NAMALWA (cell line): Measurements from ENCODE around the gene PF4V1.

Experiments
- DNase-seq: peaks from one replicate; pipeline ENCODE4 v3.0.0-alpha.2; 2015; ENCODE audit warnings: low spot score

Gene PF4V1

DNA sequence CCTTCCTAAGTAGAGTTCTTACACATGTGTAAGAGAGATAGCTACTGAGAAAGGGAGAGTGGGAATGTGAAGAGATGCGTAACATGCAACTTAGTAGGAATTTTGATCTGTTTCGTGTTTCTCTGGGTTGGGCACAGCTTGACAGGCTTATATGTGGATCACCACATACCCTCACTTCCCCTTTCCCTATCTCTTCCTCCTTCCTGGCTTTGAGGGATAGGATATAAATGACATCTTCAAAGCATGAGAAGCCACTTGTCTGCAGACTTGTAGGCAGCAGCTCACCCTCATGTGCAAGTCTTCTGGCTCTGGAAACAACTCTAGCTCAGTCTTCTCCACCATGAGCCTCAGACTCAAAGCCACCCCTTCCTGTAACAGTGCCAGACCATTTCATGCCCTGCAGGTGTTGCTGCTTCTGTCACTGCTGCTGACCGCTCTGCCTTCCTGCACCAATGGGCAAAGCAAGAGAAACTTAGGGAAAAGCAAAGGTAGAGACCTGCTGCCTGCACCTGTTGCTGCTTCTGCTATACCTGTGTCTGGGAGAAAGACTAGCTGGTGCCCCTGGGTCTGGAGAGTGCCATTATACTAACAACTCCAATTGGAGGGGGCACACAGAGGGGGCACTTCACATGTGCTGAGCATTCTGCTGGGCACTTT is 5.4 kb upstream of the PF4V1 start:
- DNase-seq, result no peak

DNA sequence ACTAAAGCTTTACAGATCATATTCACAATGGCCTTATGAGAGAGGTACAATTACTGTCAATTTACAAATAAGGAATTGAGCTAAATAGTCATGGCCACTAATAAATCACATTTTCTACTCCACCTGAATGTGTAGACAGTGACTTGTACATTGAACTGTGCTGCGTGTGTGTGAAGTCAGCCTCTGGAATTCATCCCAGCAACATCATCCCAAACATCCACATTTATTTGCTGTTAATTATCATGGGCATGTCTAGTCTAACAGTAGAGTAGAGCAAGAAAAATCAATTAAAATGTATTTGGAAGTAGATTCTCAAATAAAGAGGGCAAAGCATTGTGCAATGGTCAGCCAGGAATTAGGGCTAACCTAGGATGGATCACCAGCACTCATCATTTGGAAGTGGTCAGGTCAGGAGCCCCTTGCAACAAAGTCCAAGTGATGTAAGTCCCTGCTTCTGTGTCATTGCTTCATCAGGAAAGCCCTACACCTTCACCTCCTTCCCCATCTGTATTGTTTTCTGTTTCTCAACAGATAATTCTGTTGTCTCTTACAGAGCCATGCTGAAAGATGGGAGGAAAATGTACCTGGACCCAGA is 4.8 kb upstream of the PF4V1 start:
- no peak for DNase-seq

DNA sequence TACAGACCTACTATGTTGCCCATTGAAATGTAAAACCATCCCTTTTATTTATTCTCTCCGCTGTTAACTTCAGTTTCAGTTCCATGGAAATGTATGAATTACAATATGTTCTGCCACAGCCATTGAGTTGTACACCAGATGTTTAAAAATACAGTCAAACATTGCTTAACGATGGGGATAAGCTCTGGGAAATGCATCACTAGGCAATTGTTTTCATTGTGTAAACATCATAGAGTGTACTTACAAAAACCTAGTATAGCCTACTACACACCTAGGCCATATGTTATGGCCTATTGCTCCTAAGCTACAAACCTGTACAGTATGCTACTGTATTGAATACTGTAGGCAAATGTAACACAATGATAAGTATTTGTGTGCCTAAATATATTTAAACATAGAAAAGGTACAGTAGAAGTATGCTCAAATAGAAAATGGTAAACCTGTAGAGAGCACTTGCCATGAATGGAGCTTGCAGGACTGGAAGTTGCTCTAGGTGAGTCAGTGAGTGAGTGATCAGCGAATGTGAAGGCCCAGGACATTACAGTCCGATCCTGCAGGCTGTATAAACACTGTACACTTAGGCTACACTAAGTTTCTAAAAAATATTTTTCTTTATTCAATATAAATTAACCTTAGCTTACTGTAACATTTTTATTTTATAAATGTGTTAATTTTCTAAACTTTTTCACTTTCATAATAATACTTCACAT is 2.7 kb upstream of the PF4V1 start:
- DNase-seq, result no peak

DNA sequence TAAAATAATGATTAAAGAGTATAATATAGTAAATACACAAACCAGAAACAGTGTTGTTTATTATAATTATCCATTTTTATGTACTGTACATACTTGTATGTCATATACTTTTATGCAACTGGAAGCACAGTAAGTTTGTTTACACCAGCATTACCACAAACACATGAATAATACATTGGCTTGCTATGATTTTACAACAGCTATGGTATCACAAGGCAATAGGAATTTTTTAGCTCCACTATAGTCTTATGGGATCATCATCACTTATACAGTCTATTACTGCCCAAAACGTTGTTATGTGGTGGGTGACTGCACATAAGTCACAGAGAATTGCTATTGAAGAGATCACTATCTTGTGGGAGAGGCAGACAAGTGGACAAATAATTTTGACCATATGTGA is 1.8 kb upstream of the PF4V1 start:
- DNase-seq, result no peak

DNA sequence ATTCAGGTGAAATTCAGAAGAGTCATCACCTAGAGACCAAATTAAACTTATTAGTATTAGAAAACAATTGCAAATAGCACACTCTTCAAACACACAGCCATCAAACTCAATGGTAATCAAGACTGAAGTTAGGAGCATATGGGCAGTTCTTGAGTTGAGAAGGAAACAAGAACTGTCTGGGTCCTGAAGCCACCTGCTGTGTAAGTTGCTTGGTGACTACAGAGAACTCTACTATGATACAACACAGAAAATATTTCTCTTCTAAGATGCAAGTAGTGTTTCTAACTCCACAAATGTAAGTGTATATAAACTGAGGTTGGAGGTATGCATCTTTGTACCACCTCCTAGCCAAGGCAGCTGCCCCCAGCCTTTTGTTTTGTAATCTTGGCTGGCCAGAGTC is 325 bp upstream of the PF4V1 start:
- DNase-seq, result no peak

DNA sequence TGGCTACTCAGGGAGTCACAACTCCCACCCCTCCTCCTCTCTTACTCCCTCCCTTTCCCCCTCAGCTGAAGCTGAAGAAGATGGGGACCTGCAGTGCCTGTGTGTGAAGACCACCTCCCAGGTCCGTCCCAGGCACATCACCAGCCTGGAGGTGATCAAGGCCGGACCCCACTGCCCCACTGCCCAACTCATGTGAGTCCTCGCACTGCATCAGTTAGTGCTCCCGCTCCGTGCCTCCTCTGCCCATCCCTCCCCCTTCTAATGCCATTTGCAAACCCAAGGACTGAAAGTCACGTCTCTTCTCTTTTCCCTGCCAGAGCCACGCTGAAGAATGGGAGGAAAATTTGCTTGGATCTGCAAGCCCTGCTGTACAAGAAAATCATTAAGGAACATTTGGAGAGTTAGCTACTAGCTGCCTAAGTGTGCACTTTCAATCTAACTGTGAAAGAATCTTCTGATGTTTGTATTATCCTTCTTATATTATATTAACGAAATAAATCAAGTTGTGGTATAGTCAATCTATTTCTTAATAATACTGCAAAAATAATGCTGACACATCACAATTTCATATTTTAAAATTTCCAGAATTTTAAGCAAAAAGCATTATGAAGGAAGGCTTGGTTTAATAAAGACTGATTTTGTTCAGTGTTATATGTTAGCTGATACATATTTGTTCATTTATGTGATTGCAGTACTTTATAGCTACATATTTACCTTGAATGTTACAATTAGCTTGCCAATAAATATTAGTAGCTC is 800 bp downstream of the PF4V1 start:
- DNase-seq, result no peak

DNA sequence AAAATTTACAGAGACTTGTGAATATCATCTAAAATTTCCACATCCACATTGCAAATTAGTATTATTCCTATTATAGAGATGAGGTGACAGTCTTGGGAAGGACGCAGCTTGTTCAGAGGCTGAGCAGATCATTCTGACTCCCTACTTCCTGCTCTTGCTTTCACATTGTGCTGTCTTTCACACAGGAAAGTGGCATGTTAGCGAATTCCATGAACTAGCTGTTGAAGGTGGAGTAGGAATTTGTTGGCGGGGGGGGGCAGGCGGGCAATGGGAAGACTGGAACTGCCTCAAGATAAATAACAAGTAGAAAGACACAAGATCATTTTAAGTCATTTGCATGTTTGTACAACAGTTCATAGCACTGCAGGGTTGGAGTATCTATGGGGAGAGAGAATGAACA is 2.3 kb downstream of the PF4V1 start:
- no peak for DNase-seq

DNA sequence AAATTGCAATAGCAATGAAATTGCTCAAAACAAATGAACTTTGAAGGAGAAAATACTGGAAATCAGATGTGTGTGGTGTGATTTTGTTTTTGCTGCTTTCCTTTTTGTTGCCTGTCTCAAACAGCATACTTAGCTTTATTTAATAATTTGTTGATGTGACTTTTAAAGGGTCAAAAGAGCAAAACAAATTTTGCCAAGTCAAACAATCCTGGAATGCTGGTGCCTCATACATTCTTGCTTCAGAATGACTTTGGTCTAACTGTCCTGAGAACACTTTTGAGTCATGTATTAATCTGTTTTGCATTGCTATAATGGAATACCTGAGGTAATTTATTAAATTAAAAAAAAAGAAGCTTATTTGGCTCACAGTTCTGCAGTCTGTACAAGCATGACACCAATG is 3.4 kb downstream of the PF4V1 start:
- DNase-seq, result no peak

DNA sequence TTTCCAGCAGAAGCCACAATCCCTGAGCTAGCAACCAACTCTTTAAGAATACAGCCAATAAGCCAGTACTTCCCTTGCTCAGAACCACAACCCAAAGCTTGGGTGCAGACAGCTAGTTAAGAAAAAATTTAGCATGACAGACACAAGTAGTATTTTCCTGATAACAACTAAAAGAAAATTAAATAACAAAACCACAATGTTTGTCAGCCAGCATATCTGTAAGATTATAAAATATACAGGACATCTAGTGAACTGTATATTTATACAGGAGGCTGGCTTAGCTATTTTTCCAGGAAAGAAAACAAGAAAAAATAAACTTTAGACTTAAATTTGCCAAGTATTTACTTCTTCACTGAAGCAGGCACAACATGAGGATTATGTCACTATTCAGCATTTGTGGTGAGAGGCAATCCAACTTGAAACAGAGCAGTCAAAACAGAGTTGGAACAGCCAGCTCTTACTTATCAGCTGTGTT is 6.6 kb downstream of the PF4V1 start:
- DNase-seq, result no peak

DNA sequence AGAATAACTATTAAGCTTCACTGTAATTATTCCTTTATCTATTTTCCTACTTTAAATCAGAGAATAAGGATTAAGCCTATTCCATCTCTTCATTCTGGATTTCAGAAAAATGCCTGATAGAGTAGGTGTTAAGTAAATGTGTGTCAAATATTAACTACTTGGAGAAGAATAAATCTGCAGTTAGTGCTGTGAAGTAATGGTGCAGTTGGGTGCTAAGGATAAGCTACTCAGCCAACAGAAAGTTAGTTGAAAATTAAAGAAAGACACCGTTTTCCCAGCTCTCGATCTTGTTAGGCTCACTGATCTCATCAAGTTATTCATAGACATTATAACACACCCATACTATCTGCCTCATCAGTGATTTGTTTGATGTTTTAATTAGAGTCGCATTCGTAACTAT is 7.1 kb downstream of the PF4V1 start:
- DNase-seq, result no peak

DNA sequence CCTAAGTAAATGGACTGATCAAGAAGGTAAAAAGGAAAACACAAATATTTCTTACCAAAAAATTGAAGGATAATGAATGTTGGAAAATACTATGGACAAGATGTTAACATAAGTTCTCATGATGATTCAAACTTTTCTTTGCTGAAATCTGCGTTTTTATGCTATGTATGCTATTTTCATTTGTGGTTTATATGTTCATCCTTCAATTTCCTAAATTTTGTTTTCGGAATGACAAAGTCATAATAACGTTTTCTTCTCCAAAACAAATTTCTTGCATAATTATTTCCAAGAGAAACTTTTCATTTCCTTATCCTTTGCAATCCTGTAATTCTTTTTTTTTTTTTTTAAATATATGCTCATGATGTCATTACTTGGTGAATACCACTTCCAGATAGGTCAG is 7.8 kb downstream of the PF4V1 start:
- no peak for DNase-seq

DNA sequence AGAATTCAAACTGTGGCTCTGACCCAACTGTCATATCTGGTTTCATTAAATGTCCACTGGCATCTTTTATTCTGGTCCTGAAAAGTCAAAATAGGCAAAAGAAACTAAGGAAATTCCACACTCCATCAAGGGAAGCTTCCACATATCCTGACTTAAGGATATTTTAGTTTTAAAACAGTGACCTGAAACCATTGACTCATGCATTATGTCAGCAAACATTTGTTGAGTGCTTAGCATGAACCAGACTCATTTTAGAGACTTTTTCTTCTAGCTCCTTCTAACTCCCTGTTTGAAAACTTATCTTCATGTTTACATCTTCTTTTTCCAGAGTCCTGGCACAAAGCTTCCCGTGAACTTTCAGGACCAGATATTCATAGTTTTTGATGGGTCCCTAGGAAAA is 9.2 kb downstream of the PF4V1 start:
- no peak for DNase-seq

DNA sequence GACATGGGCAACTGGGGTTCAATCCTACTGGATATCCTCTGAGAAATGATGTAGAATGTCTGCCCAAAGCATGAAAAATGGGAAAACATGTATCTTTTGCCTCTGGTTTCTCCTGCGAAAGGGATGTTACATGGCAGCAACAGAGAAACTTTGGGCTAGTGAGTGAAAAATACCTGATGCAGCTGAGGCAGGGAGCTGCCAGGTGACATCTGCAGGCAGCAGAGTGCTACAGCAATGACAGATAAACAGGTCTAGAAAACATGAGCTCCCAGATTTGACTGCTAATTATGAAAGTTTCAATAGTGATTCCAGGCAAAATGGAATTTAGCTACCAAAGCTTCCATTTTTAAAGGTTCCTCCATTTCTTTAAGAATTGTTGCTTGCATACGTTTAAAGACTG is 11.3 kb downstream of the PF4V1 start:
- DNase-seq, result peak; percentile 32

DNA sequence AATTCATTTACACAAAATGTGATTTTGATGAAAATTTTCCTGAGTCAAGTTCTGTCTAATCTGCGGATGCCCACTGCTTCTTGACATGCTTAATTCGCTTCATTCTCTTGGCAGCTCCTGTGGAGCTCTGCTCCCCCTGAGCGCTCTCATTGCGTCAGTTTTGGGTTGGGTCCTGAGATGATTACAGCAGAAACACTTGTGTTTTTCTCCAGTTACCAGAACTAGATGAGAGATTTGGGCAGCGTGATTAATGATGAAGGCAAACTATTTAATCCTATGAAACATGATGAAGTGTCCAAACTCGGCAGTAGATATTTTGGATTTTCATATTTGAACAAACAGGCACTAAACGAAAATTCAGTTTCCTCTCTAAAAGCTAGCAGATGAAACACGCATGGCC is 11.9 kb downstream of the PF4V1 start:
- no peak for DNase-seq

DNA sequence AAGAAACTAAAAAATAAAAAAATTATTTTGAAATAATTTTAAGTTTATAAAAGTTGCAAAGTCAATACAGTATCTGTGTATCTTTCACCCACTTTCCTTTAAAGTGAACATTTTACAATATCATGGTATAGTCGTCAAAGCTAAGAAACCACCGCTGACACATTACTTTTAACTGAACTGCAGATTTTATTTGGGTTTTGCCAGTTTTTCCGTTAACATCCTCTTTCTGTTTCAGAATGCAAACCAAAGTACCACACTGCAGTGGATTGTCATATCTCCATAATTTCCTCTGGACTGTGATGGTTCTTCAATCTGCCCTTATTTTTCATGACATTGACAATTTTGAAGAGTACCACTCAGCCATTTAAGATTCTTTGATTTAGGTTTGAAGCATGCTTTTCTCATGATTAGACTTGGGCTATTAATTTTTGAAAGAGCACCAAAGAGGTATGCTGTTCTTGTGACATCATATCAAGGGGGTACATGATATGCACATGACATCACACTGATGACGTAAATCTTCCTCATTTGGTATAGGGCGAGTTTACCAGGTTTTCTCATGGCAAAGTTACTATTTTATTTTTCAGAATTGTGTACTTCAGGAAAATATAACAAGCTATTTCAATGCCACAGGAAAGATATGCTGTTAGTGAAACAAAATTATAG is 12.5 kb downstream of the PF4V1 start:
- no peak for DNase-seq

DNA sequence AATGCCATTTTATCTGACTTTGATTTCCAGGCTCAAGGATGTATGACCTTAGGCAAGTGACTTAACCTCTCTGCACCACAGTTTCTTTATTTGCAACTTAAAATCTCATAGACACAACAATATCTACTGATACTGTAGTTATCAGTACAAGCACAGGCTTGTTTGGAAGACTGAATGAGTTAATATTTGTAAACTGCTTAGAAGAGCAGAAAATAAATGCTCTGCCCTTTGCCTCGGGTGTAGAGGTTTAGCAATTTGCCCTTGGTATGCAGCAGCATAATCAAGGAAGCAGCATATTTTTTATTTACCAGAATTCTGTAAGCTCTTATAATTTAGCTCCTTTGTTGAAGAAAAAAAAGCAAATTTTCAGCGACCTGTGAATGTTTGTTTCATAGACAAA is 13.2 kb downstream of the PF4V1 start:
- DNase-seq, result no peak

DNA sequence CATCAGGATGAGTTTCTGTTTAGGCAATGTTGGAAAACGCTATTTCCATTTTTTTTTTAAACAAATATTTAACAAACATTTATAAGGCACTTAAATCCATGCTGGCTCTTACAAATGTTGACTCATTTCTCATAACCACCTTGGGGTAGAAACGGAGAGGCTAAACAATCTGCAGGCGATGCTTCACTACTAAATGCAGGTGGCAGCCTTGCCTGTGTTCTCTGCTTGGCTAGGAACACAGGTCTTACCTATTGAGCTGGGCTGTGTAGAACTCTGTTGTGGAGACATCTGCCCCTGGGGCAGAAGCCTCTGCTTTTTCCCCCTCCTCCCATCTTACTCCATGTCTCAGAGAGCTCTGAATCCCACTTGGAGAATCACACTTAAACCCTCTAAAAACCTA is 14.7 kb downstream of the PF4V1 start:
- DNase-seq, result no peak

DNA sequence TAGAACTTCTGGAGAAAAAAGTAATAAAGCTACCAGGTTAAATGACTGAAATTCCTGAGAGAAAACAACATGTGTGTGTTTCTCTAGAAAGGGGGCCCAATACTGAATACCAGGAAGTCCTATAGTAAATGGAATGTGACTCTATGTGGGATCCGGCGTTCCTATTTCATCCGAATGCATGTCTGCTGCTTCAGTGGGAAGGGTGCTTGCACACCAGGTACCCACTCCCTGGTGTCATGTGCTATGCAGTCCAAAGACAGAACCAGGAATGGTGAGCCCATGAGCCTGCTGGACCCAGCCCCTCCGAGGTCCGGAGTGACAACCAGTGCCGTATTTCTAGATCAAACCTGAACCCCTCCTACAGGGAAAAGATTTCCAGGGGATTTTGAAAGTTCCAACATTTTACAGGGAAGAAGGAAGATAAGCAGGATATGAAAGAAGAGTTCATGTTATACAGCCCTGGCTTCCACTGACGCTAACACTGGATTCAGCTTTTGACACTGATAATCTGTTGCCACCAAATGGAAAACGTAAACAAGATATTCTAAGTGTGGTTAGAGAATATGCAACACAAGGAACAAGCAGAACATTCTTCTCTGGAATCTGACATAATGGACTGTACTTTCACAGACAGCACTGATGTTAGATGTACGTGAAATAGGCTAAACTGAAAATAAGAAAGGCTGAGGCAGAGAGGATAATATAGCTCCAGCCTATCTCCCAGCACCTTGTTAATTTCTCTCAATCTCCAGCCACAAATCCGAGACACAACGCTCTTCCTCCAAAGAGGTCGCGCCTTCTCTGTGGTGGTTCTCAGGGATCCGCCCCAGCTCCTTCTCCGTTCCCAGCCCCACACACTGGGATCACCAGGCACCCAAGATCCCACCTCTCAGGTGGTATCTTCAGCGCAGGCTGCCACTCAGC is 15.4 kb downstream of the PF4V1 start:
- DNase-seq, result no peak

DNA sequence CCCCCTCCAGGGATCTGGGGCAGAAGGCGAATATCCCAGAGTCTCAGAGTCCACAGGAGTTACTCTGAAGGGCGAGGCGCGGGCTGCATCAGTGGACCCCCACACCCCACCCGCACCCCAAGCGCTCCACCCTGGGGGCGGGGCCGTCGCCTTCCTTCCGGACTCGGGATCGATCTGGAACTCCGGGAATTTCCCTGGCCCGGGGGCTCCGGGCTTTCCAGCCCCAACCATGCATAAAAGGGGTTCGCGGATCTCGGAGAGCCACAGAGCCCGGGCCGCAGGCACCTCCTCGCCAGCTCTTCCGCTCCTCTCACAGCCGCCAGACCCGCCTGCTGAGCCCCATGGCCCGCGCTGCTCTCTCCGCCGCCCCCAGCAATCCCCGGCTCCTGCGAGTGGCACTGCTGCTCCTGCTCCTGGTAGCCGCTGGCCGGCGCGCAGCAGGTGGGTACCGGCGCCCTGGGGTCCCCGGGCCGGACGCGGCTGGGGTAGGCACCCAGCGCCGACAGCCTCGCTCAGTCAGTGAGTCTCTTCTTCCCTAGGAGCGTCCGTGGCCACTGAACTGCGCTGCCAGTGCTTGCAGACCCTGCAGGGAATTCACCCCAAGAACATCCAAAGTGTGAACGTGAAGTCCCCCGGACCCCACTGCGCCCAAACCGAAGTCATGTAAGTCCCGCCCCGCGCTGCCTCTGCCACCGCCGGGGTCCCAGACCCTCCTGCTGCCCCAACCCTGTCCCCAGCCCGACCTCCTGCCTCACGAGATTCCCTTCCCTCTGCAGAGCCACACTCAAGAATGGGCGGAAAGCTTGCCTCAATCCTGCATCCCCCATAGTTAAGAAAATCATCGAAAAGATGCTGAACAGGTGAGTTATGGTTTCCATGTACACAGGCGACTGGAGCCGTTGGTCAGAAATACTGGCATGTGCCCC is 16.3 kb downstream of the PF4V1 start, which contains the start of gene CXCL1:
Gene CXCL1 (plus strand): TSS at position 264 of the 926 bp plus-strand sequence. CDS start 78 bp downstream, at position 342.
- no peak for DNase-seq

DNA sequence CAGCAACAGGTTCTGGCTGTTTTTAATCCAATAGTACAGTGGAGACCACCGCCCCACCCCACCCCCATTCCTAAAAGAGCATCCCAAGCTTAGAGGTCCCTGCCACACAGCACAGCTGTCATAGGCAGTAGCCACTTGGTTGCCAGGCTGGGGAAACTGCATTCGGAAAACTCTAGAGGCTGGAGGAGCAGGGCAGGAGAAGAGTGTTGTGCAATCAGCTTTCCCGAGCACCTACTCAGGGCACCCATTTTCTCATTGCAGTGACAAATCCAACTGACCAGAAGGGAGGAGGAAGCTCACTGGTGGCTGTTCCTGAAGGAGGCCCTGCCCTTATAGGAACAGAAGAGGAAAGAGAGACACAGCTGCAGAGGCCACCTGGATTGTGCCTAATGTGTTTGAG is 17.2 kb downstream of the PF4V1 start:
- no peak for DNase-seq
